WTC11 (cell line): ENCODE results near the gene DEFB131B.
"Not testable (repeated sequence)": the region's sequence is repeated elsewhere in the genome, so short reads cannot be mapped to it uniquely, and the experiment has no call there.

Source experiments
- CTCF ChIP-seq: fragments of 200-600 bp; IDR thresholded peaks from 2 replicates; pipeline ENCODE4 v1.8.0; 2022; ENCODE audit warnings: antibody characterized with exemption
- HMGA2 ChIP-seq: fragments of 250-450 bp; sonication (Bioruptor Pico); IDR thresholded peaks from 2 replicates; pipeline ENCODE4 v1.4.0; 2021; ENCODE audit warnings: mild to moderate bottlenecking, moderate library complexity
- JUN ChIP-seq: sonication (generic); formaldehyde crosslinking; IDR thresholded peaks from 2 replicates; pipeline ENCODE4 v1.8.0; 2023; ENCODE audit warnings: mild to moderate bottlenecking, missing genetic modification reagents
- SP1 ChIP-seq: sonication (generic); formaldehyde crosslinking; conservative IDR thresholded peaks from 2 replicates; pipeline ENCODE4 v1.8.1; 2022; ENCODE audit warnings: missing genetic modification reagents
- TF ChIP-seq, protein P1 (sequence below): sonication (generic); formaldehyde crosslinking; IDR thresholded peaks from 2 replicates; pipeline ENCODE4 v1.8.1; 2023; ENCODE audit warnings: mild to moderate bottlenecking, missing genetic modification reagents, moderate library complexity
- TF ChIP-seq, protein P2 (sequence below): sonication (generic); formaldehyde crosslinking; IDR thresholded peaks from 2 replicates; pipeline ENCODE4 v1.8.1; 2023; ENCODE audit warnings: mild to moderate bottlenecking, missing genetic modification reagents

- TF ChIP-seq SP1 (CRISPR knock-in tag); CTCF; JUN (CRISPR knock-in tag); HMGA2 (CRISPR knock-in tag): not testable (repeated sequence)
- TF ChIP-seq, protein P1, sequence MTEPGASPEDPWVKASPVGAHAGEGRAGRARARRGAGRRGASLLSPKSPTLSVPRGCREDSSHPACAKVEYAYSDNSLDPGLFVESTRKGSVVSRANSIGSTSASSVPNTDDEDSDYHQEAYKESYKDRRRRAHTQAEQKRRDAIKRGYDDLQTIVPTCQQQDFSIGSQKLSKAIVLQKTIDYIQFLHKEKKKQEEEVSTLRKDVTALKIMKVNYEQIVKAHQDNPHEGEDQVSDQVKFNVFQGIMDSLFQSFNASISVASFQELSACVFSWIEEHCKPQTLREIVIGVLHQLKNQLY (CRISPR knock-in tag) = not testable (repeated sequence)
- TF ChIP-seq, protein P2, sequence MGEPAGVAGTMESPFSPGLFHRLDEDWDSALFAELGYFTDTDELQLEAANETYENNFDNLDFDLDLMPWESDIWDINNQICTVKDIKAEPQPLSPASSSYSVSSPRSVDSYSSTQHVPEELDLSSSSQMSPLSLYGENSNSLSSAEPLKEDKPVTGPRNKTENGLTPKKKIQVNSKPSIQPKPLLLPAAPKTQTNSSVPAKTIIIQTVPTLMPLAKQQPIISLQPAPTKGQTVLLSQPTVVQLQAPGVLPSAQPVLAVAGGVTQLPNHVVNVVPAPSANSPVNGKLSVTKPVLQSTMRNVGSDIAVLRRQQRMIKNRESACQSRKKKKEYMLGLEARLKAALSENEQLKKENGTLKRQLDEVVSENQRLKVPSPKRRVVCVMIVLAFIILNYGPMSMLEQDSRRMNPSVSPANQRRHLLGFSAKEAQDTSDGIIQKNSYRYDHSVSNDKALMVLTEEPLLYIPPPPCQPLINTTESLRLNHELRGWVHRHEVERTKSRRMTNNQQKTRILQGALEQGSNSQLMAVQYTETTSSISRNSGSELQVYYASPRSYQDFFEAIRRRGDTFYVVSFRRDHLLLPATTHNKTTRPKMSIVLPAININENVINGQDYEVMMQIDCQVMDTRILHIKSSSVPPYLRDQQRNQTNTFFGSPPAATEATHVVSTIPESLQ (CRISPR knock-in tag) = not testable (repeated sequence)
Observed at GRCh38 chr11:71901137-71901536, 22.9 kb downstream of the DEFB131B start.
